Ascending aorta (tissue), 2 donors: ENCODE results near the gene PANK2. TPM values are rescaled to one million over a fixed set of nuclear protein-coding genes. Genes with fewer than 3 reads are reported as not detected.

Experiments used
- DNase-seq, 2 donors: peaks; one replicate each; pipeline ENCODE4 v3.0.0-alpha.2; 2019; ENCODE audit warnings: low spot score in 2 of 2
- H3K27ac ChIP-seq, 2 donors: fragments of 200-600 bp; sonication (generic); one replicate each; pipeline ENCODE4 v1.5.1; 2016 to 2017; ENCODE audit warnings: mild to moderate bottlenecking in 1 of 2
- H3K27me3 ChIP-seq: fragments of 200-600 bp; sonication (generic); one replicate; pipeline ENCODE4 v1.5.1; 2017
- H3K36me3 ChIP-seq, 2 donors: fragments of 200-600 bp; sonication (generic); one replicate each; pipeline ENCODE4 v1.5.1; 2016
- H3K4me1 ChIP-seq, 2 donors: fragments of 200-600 bp; sonication (generic); one replicate each; pipeline ENCODE4 v1.5.1; 2016 to 2017; ENCODE audit warnings: mild to moderate bottlenecking in 1 of 2
- H3K4me3 ChIP-seq, 2 donors: fragments of 200-600 bp; sonication (generic); one replicate each; pipeline ENCODE4 v1.5.1; 2016 to 2017; ENCODE audit warnings: mild to moderate bottlenecking in 1 of 2
- H3K9me3 ChIP-seq, 2 donors: fragments of 200-600 bp; sonication (generic); one replicate each; pipeline ENCODE4 v1.5.1; 2016
- intact Hi-C: fragments of 100-400 bp; cut with DNase I; formaldehyde crosslinking; loops from one replicate; pipeline ENCODE4 v1.15.1; 2023
- total RNA-seq: library from RNA; depleted of rRNA; stranded (reverse); fragments of >200 nt; gene quantifications from one replicate; pipeline ENCODE4 v1.1.0, GENCODE V29; 2016
- TF ChIP-seq, protein P1 (sequence below), 3 experiments: fragments of 200-600 bp in 2 of 3; fragments of 450-650 bp in 1 of 3; sonication (generic) in 2 of 3; IDR thresholded peaks; one replicate each; pipeline ENCODE4 v1.5.1; 2016 to 2019; ENCODE audit warnings: antibody characterized with exemption in 3 of 3, mild to moderate bottlenecking in 1 of 3, moderate library complexity in 1 of 3

PANK2 gene
- total RNA-seq, 1 donor from 2014 or later = 81.1 TPM

DNA sequence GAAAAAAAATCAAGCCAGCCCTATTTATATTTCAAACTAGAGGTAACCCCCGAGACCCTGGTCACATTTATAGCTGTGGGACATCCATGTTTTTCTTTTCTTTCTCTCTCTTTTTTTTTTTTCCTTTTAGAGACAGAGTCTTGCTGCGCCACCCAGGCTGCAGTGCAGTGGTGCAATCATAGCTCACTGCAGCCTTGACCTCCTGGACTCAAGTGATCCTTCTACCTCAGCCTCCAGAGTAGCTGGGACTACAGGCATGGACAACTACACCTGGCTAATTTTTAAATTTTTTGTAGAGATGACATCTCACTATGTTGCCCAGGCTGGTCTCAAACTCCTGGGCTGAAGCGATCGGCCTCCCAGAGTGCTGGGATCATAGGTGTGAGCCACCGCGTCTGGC lies 30.5 kb upstream of the PANK2 start:
- intact Hi-C loops = no loop called here
- peaks cover 79 to 89% of the 10 kb centered on the region in 2 donors for H3K36me3 ChIP-seq
- H3K27me3 ChIP-seq = no peaks in the 10 kb centered on the region

DNA sequence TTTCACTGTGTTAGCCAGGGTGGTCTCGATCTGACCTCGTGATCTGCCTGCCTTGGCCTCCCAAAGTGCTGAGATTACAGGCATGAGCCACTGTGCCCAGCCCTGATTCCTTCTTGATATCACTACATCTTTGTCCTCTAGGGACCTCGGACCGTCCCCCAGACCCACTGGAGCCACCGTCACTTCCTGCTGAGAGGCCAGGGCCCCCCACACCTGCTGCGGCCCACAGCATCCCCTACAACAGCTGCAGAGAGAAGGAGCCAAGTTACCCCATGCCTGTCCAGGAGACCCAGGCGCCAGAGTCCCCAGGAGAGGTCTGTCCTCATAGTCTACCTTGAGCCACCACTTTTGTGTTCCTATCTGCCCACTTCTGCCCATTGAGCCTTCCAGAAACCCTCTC lies 28.0 kb upstream of the PANK2 start:
- TF ChIP-seq, protein P1, sequence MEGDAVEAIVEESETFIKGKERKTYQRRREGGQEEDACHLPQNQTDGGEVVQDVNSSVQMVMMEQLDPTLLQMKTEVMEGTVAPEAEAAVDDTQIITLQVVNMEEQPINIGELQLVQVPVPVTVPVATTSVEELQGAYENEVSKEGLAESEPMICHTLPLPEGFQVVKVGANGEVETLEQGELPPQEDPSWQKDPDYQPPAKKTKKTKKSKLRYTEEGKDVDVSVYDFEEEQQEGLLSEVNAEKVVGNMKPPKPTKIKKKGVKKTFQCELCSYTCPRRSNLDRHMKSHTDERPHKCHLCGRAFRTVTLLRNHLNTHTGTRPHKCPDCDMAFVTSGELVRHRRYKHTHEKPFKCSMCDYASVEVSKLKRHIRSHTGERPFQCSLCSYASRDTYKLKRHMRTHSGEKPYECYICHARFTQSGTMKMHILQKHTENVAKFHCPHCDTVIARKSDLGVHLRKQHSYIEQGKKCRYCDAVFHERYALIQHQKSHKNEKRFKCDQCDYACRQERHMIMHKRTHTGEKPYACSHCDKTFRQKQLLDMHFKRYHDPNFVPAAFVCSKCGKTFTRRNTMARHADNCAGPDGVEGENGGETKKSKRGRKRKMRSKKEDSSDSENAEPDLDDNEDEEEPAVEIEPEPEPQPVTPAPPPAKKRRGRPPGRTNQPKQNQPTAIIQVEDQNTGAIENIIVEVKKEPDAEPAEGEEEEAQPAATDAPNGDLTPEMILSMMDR (IDR thresholded peaks at IDR 0.05) = no peak
- Histone ChIP-seq H3K4me1 (no peaks in the 10 kb centered on the region), H3K36me3 (peaks cover 90 to 99% of the 10 kb centered on the region in 2 donors), H3K27ac (no peak overlapping the region), H3K4me3 (no peak overlapping the region), H3K9me3 (no peaks in the 10 kb centered on the region), H3K27me3 (no peaks in the 10 kb centered on the region)
- no peak for DNase-seq
- intact Hi-C loops = no loop called here

More for the DNA sequence above, 30.5 kb upstream of the PANK2 start:
- no peaks in the 10 kb centered on the region for H3K9me3 ChIP-seq
- DNase-seq = no peak
- no peak overlapping the region for H3K27ac ChIP-seq
- TF ChIP-seq, protein P1 (IDR thresholded peaks at IDR 0.05) = no peak
- H3K4me1 ChIP-seq = no peaks in the 10 kb centered on the region
- no peak overlapping the region for H3K4me3 ChIP-seq

DNA sequence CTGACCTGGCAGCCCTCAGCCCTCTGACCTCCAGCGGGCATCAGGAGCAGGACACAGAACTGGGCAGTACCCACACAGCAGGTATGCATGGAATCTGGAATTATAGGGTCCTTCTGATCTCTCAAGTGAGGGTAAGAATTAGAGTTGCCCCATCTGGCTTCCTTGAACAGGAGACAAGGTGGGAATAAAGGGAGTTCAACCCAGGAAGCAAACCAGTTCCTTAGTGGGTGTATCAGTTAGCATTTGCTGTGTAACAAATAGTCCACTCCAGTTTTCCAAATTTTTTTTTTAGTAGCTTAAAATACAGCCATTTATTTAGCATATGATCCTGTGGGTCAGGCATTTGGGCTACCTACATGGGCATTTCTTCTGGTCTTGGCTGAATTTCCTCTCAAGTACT lies 26.9 kb upstream of the PANK2 start:
- Histone ChIP-seq H3K4me1 (no peaks in the 10 kb centered on the region), H3K36me3 (peaks cover 89 to 97% of the 10 kb centered on the region in 2 donors), H3K27ac (no peak overlapping the region), H3K27me3 (no peaks in the 10 kb centered on the region), H3K9me3 (no peaks in the 10 kb centered on the region), H3K4me3 (no peak overlapping the region)
- intact Hi-C loops = no loop called here
- TF ChIP-seq, protein P1 (IDR thresholded peaks at IDR 0.05) = no peak
- no peak for DNase-seq

DNA sequence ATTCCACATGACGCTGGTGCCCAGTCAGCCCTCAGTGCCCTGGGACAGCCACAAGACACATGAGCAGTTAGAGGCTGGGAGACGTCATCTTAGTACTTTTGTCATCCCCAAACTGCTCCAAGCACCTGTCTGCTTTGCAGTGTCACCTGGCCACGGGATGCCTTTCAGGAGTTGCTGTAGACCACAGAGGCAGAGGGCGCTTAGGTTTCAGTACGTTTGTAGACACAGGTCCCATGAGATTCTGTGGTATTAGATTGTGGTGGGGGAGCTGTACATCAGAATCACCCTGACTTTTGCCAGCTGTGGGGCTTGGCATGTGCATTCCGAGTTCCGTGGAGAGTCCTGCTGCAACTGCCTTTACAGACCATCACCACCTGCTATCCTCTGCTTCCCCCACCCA lies 25.9 kb upstream of the PANK2 start:
- H3K4me3 ChIP-seq = no peak overlapping the region
- intact Hi-C loops = no loop called here

DNA sequence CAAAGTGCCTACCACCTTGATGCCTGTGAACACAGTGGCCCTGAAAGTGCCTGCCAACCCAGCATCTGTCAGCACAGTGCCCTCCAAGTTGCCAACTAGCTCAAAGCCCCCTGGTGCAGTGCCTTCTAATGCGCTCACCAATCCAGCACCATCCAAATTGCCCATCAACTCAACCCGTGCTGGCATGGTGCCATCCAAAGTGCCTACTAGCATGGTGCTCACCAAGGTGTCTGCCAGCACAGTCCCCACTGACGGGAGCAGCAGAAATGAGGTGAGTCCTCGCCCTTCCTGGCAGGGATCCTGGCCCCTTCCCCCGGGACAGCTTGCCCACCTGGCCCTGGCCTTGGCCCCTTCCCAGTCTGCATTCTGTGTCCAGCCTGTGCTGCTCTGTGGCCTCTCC lies 24.7 kb upstream of the PANK2 start:
- no peak for DNase-seq
- TF ChIP-seq, protein P1 (IDR thresholded peaks at IDR 0.05) = no peak
- Histone ChIP-seq H3K27me3 (no peaks in the 10 kb centered on the region), H3K36me3 (peaks cover 78 to 85% of the 10 kb centered on the region in 2 donors), H3K9me3 (no peaks in the 10 kb centered on the region), H3K4me1 (no peaks in the 10 kb centered on the region), H3K27ac (no peak overlapping the region), H3K4me3 (no peak overlapping the region)
- intact Hi-C loops = no loop called here

More for the DNA sequence above, 25.9 kb upstream of the PANK2 start:
- no peak overlapping the region for H3K27ac ChIP-seq
- DNase-seq = no peak
- H3K36me3 ChIP-seq = peaks cover 80 to 94% of the 10 kb centered on the region in 2 donors
- H3K9me3 ChIP-seq = no peaks in the 10 kb centered on the region
- no peaks in the 10 kb centered on the region for H3K27me3 ChIP-seq
- H3K4me1 ChIP-seq = no peaks in the 10 kb centered on the region
- TF ChIP-seq, protein P1 (IDR thresholded peaks at IDR 0.05) = no peak
